ENCODE data around the gene LIPN. TPM values are rescaled to one million over a fixed set of nuclear protein-coding genes. Genes with fewer than 3 reads are reported as not detected.

Gene LIPN
- total and polyA plus RNA-seq, 4 donors, result 0.07 to 0.25 (median 0.09) TPM; not detected in 1

DNA sequence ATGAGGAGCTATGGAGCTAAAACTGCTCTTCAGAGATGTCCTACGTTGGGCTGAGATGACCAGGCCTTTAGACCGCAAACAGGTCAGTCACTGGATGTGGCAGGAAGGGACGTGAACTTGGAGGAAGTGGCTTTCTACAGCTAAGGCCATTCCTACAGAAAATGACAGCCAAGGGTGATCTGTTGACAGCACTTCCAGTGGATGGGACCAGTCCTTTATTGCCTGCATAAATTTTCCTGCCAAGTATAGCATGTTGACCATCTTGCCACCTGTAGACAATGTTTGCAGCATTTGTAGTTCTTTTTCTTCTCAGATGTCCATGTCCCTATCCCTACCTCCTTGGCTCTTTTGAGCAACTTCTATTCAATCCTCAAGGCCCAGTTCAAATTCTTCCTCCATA is 46.1 kb downstream of the LIPN start:
- TF ChIP-seq TAF1 (conservative IDR thresholded peaks at IDR 0.05) (no peak), HNF4A (conservative IDR thresholded peaks at IDR 0.05) (no peak), EGR1 (IDR thresholded peaks at IDR 0.05; ENCODE audit: low read depth in 2 of 2) (no peak), SP1 (IDR thresholded peaks at IDR 0.05) (no peak), NR2F2 (IDR thresholded peaks at IDR 0.05) (no peak), FOXA1 (IDR thresholded peaks at IDR 0.05) (no peak), YY1 (IDR thresholded peaks at IDR 0.05) (no peak)
- TF ChIP-seq, protein P1, sequence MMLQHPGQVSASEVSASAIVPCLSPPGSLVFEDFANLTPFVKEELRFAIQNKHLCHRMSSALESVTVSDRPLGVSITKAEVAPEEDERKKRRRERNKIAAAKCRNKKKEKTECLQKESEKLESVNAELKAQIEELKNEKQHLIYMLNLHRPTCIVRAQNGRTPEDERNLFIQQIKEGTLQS (IDR thresholded peaks at IDR 0.05), result no peak
- TF ChIP-seq, protein P2, sequence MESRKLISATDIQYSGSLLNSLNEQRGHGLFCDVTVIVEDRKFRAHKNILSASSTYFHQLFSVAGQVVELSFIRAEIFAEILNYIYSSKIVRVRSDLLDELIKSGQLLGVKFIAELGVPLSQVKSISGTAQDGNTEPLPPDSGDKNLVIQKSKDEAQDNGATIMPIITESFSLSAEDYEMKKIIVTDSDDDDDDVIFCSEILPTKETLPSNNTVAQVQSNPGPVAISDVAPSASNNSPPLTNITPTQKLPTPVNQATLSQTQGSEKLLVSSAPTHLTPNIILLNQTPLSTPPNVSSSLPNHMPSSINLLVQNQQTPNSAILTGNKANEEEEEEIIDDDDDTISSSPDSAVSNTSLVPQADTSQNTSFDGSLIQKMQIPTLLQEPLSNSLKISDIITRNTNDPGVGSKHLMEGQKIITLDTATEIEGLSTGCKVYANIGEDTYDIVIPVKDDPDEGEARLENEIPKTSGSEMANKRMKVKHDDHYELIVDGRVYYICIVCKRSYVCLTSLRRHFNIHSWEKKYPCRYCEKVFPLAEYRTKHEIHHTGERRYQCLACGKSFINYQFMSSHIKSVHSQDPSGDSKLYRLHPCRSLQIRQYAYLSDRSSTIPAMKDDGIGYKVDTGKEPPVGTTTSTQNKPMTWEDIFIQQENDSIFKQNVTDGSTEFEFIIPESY (IDR thresholded peaks at IDR 0.05), result no peak
- TF ChIP-seq, protein P3, sequence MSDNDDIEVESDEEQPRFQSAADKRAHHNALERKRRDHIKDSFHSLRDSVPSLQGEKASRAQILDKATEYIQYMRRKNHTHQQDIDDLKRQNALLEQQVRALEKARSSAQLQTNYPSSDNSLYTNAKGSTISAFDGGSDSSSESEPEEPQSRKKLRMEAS (IDR thresholded peaks at IDR 0.05), result no peak
- TF ChIP-seq, protein P4, sequence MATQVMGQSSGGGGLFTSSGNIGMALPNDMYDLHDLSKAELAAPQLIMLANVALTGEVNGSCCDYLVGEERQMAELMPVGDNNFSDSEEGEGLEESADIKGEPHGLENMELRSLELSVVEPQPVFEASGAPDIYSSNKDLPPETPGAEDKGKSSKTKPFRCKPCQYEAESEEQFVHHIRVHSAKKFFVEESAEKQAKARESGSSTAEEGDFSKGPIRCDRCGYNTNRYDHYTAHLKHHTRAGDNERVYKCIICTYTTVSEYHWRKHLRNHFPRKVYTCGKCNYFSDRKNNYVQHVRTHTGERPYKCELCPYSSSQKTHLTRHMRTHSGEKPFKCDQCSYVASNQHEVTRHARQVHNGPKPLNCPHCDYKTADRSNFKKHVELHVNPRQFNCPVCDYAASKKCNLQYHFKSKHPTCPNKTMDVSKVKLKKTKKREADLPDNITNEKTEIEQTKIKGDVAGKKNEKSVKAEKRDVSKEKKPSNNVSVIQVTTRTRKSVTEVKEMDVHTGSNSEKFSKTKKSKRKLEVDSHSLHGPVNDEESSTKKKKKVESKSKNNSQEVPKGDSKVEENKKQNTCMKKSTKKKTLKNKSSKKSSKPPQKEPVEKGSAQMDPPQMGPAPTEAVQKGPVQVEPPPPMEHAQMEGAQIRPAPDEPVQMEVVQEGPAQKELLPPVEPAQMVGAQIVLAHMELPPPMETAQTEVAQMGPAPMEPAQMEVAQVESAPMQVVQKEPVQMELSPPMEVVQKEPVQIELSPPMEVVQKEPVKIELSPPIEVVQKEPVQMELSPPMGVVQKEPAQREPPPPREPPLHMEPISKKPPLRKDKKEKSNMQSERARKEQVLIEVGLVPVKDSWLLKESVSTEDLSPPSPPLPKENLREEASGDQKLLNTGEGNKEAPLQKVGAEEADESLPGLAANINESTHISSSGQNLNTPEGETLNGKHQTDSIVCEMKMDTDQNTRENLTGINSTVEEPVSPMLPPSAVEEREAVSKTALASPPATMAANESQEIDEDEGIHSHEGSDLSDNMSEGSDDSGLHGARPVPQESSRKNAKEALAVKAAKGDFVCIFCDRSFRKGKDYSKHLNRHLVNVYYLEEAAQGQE (IDR thresholded peaks at IDR 0.05), result no peak
- no peak for DNase-seq (ENCODE audit: low spot score)
- H3K36me3 ChIP-seq (ENCODE audit: control insufficient read depth in 4 of 4, insufficient read depth in 3 of 4, low read depth in 1 of 4, low read length in 3 of 4), result no peaks in the 10 kb centered on the region
- no peaks in the 10 kb centered on the region for H3K4me1 ChIP-seq (ENCODE audit: control insufficient read depth in 4 of 4, insufficient read depth in 4 of 4, low read length in 3 of 4)
- no peak overlapping the region for H3K27ac ChIP-seq (ENCODE audit: low read depth in 1 of 2, low read length in 2 of 2)
- WGBS, result 87% methylated on average over 3 of the region's 3 CpGs
- H3K27me3 ChIP-seq (ENCODE audit: control insufficient read depth in 4 of 4, insufficient read depth in 4 of 4, low read length in 3 of 4), result peaks cover 0 to 1% (median 0%) of the 10 kb centered on the region in 4 donors
- no peak overlapping the region for H3K4me3 ChIP-seq (ENCODE audit: low read depth in 1 of 3, low read length in 3 of 3)
- H3K9ac ChIP-seq (ENCODE audit: low read depth in 1 of 2, low read length in 2 of 2), result no peak overlapping the region
- no peaks in the 10 kb centered on the region for H3K9me3 ChIP-seq (ENCODE audit: control insufficient read depth in 4 of 4, low read length in 3 of 4)

DNA sequence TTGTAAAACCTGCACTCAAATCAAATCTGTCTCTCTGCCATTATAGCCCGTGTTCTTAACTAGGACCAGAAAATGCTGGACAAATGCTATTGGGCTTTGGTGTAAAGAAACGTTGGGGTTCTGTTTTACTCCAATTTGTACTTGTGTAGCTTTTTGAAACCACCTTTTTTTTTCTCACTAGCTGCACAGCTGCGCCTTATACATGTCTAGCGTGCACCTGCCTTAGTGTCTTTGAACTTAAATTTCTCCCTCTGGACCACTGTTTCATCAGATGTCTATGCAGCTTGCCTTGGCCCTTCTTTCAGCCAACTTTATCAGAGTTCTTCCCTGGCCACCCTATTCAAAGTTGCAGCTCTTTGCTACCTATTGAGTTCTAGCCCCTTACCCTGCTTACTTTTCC is 49.8 kb downstream of the LIPN start:
- Histone ChIP-seq H3K27me3 (ENCODE audit: control insufficient read depth in 4 of 4, insufficient read depth in 4 of 4, low read length in 3 of 4) (peaks cover 0 to 2% (median 0%) of the 10 kb centered on the region in 4 donors), H3K4me3 (ENCODE audit: low read depth in 1 of 3, low read length in 3 of 3) (no peak overlapping the region), H3K9ac (ENCODE audit: low read depth in 1 of 2, low read length in 2 of 2) (no peak overlapping the region), H3K4me1 (ENCODE audit: control insufficient read depth in 4 of 4, insufficient read depth in 4 of 4, low read length in 3 of 4) (no peaks in the 10 kb centered on the region), H3K9me3 (ENCODE audit: control insufficient read depth in 4 of 4, low read length in 3 of 4) (no peaks in the 10 kb centered on the region), H3K27ac (ENCODE audit: low read depth in 1 of 2, low read length in 2 of 2) (no peak overlapping the region), H3K36me3 (ENCODE audit: control insufficient read depth in 4 of 4, insufficient read depth in 3 of 4, low read depth in 1 of 4, low read length in 3 of 4) (no peaks in the 10 kb centered on the region)
- no peak for DNase-seq (ENCODE audit: low spot score)
- TF ChIP-seq, protein P3 (IDR thresholded peaks at IDR 0.05), result no peak
- TF ChIP-seq RXRA (IDR thresholded peaks at IDR 0.05) (no peak), SP1 (IDR thresholded peaks at IDR 0.05) (no peak), NR2F2 (IDR thresholded peaks at IDR 0.05) (no peak), RAD21 (IDR thresholded peaks at IDR 0.05) (no peak), TAF1 (conservative IDR thresholded peaks at IDR 0.05) (no peak), HNF4G (IDR thresholded peaks at IDR 0.05) (no peak), FOXA2 (IDR thresholded peaks at IDR 0.05) (no peak), JUND (IDR thresholded peaks at IDR 0.05) (no peak), HNF4A (conservative IDR thresholded peaks at IDR 0.05) (no peak), FOXA1 (IDR thresholded peaks at IDR 0.05) (no peak)
- TF ChIP-seq, protein P4 (IDR thresholded peaks at IDR 0.05), result no peak
- TF ChIP-seq, protein P2 (IDR thresholded peaks at IDR 0.05), result no peak
- TF ChIP-seq, protein P1 (IDR thresholded peaks at IDR 0.05), result no peak
- 78% methylated on average over 4 of the region's 4 CpGs for WGBS
